Measurements from ENCODE around the gene MYH9.

The MYH9 gene

DNA sequence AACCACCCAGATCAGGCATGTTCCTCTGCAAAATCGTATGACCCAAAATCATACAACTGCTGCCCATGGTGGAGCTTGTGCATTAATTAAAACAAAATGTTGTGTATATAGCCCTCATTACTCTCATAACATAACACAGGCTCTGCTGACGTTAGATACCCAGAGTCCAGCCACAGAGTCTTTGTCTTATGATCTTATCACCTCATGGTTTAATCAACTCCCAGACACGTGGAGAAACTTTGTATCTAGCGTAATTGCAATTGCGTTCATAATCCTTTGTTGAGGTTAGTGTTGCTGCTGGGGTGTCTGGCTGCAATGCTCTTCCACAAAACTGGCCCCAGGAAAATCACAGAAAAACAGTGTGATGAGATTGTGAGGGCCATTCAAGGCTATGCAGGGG, 139.8 kb downstream of the MYH9 start:
- no peak for DNase-seq (ENCODE audit: low read depth in 2 of 2)

DNA sequence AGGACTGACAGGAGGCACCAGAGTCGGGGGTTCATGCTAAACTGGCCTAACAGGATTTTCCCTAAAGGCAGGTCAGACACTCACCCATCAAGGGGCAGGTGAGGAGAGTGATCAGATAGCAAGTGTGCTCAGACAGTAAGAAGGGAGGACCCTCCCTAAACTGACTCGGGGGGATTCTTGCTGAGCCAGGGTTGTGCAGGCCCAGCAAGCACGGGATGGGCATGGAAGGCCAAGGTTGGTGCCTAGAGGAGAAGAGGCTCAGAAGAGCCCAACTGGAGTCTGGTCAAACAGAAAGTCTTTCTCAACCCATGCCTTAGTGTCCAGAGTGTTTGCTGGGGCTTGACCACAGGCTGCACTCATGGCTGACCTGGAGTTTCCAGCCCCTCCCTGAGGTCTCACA, 141.0 kb downstream of the MYH9 start:
- DNase-seq (ENCODE audit: low read depth in 2 of 2), result no peak

DNA sequence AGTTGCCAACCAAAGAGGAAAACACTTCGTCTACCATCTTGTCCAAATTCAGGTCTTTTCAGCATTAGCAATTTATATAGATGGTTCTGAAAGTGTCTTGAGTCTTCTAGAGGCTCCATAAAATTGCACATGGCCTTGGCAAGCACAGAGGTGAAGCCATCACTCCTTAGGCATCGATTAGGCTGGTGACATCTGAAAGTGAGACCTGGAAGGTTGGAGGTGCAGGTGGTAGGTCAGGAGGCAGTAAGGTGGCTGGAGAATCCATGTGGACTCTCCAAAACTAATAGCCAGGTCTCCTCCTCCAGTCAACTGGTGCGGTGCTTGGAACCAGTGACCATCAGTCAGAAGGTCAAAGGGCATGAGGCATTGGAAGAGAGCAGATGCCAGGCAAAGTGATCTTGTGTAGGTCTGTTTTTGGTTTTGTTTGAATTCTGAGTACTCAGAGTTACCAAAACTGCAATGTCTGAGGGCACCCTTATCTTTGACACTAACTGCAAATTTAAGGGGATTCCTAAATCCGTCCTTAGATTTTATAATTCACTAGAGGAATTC, 141.9 kb downstream of the MYH9 start:
- no peak for DNase-seq (ENCODE audit: low read depth in 2 of 2)

DNA sequence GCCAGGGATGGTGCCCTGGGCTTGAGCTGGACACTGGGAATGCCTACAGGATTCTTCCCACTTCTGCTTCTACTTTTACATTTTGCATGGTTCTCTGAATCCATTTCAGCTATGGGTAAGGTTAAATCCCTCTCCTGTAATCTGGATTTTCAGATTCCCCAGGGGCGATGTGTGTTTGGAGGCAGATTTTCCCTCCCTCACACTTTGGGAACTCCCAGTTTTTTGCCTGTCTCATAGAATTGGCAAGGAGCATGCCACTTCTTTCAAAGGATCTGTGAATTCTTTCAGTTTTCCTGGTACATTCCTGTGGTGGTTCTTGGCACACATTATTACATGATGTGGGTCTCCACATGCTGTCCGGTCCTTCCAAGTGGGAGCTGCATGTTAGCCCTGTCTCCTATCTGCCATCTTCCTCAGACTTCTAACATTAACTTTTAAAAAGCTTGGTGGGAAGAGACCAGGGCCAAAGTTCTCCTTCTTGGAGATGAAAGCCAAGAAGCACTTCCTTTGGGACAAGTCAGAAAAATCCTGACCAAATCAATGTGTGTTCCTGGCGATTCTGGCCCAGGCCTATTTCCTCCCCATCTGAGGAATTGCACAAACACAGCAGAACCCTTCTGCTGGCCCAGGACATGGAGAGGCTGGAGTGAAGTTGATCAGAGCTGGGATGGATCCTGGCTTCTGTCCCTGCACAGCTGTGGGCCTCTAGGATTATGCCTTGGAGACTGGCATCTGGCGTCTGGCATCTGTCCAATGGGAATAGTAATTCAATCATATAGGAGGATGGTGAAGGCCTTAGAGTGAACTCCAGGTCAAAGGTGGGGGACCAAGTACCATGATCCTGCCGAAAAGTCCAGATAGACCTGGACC, 143.0 kb downstream of the MYH9 start:
- DNase-seq (ENCODE audit: low read depth in 2 of 2), result peak; percentile 29 to 47

DNA sequence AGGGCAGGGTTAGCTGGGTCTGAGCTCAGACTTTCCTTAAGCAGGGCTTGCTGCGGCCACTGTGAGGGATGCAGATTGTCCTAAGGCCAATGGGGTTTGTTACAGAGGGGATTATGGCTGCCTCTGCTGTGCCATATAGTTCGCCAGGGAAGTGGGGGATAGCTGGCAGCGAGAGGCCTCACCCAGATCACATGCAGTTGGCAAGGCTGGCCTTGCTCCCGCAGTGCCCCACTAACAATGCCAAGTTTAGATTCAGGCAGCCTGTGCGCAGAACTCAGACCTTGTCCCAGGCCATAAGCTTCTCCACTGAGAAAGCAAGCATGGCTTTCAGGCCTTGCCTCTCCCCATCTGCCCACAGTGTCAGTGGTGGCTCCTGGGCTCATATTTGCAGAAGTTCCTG, 143.8 kb downstream of the MYH9 start:
- no peak for DNase-seq (ENCODE audit: low read depth in 2 of 2)

DNA sequence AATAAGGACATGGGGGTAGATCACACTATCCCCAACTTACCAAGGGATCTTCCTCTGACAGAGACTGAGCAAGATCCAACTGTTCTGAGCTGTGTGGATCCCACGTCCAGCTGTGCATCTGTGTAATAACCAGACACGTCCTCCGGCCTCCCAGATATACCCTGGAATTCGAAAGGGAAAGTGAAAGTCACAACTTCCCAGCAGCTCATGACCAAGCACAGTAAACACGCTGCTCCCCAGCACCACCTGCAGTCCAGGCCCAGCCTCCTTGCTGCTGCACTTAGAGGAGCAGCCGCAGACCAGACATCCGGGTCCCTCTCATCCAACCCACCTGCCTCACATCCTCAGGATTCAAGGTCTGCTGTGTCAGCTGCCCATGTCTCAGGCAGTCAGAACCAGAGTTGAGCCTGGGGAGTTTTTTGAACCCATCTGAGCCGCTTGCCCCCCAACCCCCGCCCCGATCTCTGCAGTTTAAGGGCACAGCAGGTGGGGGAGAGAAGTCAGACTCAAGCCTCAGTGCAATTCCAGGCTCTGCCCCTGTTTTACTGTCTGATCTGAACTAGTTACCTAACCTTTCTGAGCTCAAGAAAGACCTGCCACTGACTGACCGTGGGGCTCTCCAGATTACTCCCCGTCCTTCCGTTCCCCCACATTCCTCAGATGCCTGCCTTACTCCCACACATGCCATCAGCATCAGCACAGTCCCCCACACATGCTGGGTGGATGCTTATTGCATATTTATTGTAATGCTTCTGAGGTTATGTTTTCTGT, 148.2 kb downstream of the MYH9 start, which contains the start of gene APOL2:
TSS of gene APOL2 (minus strand) at position 127 of the 771 bp plus-strand sequence. CDS start 6,365 bp downstream, outside the sequence.
- DNase-seq (ENCODE audit: low read depth in 2 of 2), result peak; percentile 73 to 76

DNA sequence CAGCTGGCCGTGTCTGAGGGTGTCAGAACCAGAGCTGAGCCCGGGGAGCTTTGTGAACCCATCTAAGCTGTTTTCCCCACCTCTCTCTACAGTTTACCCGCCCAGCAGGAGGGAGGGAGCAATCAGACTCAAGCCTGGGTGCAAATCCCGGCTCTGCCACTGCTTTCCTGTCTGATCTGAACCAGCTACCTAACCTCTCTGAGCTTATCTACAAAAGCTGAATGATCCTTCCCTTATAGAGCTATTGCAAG, 148.7 kb downstream of the MYH9 start:
- DNase-seq (ENCODE audit: low read depth in 2 of 2), result no peak

DNA sequence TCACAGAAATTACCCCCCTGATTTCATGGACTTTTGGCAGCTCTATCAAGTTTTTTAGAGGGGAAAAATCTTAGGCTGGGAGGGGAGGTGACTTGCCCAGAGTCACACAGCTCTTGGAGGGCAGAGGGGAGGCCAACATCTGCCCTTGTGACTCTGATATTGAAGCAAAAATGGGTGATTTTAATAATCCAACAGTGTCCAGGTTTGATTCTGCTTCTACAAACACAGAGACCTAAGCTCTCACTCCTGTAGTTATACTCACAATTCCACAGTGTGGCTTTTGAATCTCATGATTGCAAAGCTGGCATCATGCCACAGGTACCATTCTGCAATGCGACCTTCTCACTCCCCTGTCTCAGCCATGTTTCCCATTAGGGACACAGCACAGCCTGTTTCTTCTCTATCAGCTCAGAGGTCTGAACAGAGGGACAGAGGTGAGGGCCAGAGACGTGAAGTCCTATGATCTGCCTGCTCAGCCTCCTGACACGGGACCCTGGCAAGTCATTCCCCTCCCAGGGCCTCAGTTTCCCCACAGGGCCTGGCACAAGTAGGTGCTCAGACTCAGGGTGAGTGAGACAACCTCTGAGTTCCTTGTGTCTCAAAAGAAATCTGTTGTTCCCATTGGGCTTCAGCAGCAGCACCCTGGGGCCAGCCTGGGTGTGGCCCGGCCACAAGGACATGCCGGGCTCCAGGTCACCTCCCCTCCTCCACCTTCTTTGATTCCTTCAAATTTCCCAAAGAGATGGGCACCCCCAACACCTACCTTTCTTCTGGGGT, 149.2 kb downstream of the MYH9 start:
- no peak for DNase-seq (ENCODE audit: low read depth in 2 of 2)

DNA sequence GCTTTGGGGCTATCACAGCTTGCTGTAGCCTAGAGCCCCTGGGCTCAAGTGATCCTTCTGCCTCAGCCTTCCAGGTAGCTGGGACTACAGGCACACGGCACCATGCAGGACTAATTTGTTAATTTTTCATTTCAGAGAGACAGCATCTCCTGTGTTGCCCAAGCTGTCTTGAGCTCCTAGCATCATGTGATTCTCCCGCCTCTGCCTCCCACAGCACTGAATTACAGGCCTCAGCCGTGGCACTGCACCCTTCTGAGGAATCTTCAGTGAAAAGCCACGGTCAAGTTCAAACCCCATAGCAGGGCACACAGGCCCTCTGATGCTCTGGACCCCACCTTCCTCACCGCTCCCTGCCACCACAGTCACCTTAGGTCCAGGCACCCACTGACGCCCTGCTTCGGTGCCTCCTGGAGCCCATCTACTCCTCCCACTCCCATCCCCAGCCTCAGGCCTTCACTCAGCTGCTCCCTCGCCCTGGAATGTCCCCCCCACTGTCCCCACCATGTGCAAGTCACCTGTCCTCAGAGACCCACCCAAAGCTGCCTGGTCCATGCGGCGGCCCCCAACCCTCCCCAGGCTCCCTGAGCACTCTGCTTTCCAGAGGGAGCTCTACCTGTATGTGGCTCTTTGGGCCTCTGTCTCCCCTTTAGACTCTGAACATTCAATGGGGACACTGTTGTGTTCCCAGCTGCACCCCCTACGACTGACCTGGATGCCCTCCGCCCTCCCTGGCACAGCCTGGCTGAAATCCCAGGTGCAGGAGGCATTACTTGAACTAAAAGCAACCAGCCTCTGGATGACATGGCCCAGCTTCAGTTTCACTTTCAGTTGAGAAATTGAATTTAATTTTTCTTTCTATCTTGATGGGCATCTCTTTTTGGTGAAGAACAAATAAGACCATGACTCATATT, 150.1 kb downstream of the MYH9 start:
- no peak for DNase-seq (ENCODE audit: low read depth in 2 of 2)

DNA sequence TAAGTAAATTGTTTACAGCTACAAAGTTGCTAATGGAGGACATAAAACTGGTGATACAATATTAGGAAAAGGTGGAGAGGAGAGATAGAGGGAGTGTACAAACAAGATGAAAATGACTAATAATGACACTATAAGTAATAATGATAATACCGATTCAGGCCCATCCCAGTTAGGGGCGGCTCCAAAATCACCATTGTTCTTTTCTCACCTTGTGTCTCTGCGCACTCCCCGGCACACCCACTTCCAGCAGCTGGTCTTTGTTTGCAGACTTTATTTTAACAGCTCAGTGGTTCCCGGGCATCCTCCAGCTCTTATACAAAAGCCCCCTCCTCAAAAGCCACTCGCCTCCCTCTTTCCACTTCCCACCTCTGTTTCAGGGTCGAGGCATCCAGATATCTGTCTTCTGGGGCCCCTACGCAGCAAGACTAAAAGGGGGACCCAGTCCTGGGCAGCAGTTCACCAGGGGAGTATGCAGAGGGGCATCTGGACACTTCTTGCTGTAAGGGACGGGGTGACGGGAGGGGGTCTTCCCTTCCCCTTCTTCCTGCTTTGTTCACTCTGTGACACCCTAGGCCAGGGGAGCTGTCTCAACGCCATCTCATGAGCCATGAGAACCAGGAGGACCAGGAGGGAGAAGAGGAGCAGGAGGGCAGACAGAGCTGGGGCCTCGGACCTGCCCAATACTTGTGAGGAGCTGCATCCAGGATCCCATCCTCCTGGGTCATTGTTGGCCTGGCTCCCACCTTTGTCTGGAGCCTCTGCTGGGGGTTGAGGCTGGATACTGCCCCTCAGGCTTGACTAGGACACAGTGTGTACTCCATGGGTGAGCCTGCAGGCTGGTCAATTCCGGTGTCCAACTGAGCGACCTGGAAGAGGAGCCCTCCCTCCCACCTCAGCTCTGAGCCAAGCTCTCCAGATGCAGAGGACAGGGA, 151.1 kb downstream of the MYH9 start:
- DNase-seq (ENCODE audit: low read depth in 2 of 2), result no peak

DNA sequence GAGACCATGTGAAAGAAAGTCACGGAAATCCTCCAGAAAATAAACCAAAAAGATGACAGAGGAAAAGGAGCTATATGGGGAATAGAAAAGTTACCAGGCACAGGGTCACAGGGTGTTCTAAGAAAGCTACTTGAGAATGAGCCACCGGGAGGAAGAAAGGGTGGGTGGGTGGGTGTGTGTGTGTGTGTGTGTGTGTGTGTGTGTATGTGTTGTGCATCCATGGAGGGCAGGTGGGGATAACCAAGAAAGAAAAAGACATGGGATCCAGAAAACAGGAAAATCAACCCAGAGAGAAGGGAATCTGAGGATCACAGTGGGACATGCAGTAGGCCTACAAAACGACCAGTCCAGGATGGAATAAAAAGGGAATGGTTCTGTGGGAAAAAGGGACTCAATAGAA, 152.2 kb downstream of the MYH9 start:
- DNase-seq (ENCODE audit: low read depth in 2 of 2), result no peak

DNA sequence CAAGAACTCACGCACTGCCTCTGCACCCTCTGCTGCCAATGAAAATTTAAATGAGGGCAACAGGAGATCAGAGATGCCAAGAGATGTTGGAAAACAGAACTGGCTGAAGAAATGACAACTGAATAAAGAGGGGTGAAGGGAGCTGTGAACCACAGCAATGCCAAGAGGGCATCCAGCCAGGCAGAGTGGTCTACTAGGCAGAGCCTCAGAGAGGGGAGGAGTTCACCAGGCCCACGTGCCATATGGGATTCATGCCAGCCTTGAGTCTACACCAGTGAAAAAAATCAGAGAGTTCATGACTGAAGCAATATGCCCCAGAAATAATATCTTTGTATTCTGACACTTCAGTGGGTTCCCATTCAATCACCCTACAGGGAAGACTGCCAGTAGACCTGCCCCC, 152.8 kb downstream of the MYH9 start:
- DNase-seq (ENCODE audit: low read depth in 2 of 2), result no peak

DNA sequence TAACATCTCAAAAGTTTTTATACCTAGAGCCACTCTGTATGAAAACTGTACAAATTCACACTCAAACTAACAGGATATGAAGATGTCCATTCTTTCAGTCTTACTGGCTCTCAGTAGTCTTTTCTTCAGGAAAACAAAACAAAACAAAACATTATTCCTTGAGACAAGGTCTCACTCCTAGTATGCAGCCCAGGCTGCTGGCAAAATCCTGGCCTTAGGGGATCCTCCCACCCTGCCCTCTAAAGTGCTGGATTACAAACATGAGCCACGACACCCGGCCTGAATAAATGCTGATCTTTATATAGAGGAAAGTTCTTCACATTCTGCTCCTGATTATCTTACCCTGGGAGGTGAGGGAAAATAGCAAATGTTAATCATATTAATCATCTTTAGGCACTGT, 153.6 kb downstream of the MYH9 start:
- no peak for DNase-seq (ENCODE audit: low read depth in 2 of 2)

DNA sequence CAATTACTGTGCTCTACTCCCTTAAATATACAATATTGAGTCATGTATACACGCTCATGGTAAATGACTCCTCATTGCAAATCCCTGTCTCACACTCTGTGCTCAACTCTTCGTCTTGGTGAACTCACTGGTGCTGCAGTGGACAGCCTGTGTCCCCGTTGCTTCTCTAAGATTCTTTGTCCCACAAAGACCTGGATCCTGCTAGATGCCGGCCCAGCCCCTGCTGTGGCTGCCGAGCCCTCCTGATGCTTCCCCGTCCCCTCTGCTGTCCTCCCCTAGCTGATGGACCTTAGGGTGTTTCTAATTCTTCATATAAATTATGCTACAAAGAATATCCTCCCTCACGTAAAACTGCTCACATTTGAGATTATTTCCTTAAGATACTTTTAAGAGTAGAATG, 154.0 kb downstream of the MYH9 start:
- no peak for DNase-seq (ENCODE audit: low read depth in 2 of 2)

DNA sequence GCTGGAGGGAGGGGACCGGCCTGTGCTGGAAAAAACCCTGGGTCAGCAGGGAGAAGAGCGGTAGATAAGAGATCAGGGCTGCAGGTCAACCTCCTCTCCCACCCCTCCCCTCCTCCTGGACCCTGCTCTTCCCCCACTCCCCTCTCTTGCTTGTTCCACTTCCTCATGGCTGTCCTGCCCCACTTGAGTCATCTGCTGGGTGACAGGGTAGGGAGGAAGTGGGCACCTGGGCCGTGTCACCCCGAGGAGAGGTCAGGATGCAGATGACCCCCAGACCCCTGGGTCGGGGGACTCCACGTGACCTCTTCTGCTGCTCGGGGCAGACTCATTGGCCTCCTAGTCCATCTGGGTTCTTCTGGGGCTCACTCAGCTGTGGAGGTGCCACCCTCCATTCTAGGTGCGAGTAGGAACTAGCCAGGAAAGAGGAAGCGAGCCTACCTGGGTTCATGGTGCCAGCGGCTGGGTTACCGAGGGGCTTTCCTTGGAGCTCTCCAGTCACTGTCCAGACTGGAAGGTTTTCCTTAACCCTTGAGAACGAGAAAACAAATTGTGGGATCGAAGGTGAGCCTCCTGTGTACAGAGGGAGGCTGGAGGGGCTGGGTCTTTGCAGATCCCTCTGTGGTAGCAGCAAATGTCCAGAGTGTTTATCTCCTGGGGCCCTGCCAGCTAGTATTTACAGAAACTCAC, 154.9 kb downstream of the MYH9 start:
- no peak for DNase-seq (ENCODE audit: low read depth in 2 of 2)

Data from fibroblast of skin of left biceps (primary cell).